NCI-H1417 (cell line): ENCODE measurements around the gene NUP188.

Source experiments
- DNase-seq, 3 experiments: peaks; one replicate each; lab custom pipeline; 2025; lab: John Stamatoyannopoulos, UW

NUP188 gene

GRCh38 chr9:128947527-128948301, at the start of gene NUP188, which contains the start of gene DOLK:
TSS of gene NUP188 (plus strand) at chr9:128947699. CDS start at chr9:128947720, 21 bp downstream.
TSS of gene DOLK (minus strand) at chr9:128947603. CDS start at chr9:128947303, 300 bp downstream.
- DNase-seq: peak; percentile 89 to 98 (median 97)

GRCh38 chr9:128898382-128898781, 49.1 kb upstream of the NUP188 start:
- DNase-seq: no peak

- DNase-seq: no peak
Observed at GRCh38 chr9:128898845-128899565, 48.5 kb upstream of the NUP188 start.

- DNase-seq: no peak
Observed at GRCh38 chr9:128899566-128900322, 47.8 kb upstream of the NUP188 start.

- DNase-seq: no peak
Observed at GRCh38 chr9:128901379-128901778, 46.1 kb upstream of the NUP188 start.

GRCh38 chr9:128901822-128902221, 45.7 kb upstream of the NUP188 start:
- no peak for DNase-seq

GRCh38 chr9:128902351-128903078, 45.0 kb upstream of the NUP188 start:
- peak in 2 of 3 experiments; percentile 21 to 31 for DNase-seq

GRCh38 chr9:128903079-128903461, 44.4 kb upstream of the NUP188 start:
- DNase-seq: no peak

- no peak for DNase-seq
Observed at GRCh38 chr9:128903871-128904620, 43.5 kb upstream of the NUP188 start.

- no peak for DNase-seq
Observed at GRCh38 chr9:128905964-128906363, 41.5 kb upstream of the NUP188 start.

GRCh38 chr9:128906741-128907140, 40.8 kb upstream of the NUP188 start:
- no peak for DNase-seq

- DNase-seq: no peak
Observed at GRCh38 chr9:128908372-128908771, 39.1 kb upstream of the NUP188 start.

GRCh38 chr9:128909859-128910258, 37.6 kb upstream of the NUP188 start:
- no peak for DNase-seq

- no peak for DNase-seq
Observed at GRCh38 chr9:128910906-128911305, 36.6 kb upstream of the NUP188 start.

GRCh38 chr9:128911529-128912035, 35.9 kb upstream of the NUP188 start:
- no peak for DNase-seq

- no peak for DNase-seq
Observed at GRCh38 chr9:128912270-128912853, 35.1 kb upstream of the NUP188 start.

- DNase-seq: no peak
Observed at GRCh38 chr9:128913048-128913900, 34.2 kb upstream of the NUP188 start.

- DNase-seq: no peak
Observed at GRCh38 chr9:128913995-128914772, 33.3 kb upstream of the NUP188 start.

GRCh38 chr9:128916204-128916603, 31.3 kb upstream of the NUP188 start:
- DNase-seq: no peak
